ENCODE measurements around the gene VSTM4.

VSTM4 gene

DNA sequence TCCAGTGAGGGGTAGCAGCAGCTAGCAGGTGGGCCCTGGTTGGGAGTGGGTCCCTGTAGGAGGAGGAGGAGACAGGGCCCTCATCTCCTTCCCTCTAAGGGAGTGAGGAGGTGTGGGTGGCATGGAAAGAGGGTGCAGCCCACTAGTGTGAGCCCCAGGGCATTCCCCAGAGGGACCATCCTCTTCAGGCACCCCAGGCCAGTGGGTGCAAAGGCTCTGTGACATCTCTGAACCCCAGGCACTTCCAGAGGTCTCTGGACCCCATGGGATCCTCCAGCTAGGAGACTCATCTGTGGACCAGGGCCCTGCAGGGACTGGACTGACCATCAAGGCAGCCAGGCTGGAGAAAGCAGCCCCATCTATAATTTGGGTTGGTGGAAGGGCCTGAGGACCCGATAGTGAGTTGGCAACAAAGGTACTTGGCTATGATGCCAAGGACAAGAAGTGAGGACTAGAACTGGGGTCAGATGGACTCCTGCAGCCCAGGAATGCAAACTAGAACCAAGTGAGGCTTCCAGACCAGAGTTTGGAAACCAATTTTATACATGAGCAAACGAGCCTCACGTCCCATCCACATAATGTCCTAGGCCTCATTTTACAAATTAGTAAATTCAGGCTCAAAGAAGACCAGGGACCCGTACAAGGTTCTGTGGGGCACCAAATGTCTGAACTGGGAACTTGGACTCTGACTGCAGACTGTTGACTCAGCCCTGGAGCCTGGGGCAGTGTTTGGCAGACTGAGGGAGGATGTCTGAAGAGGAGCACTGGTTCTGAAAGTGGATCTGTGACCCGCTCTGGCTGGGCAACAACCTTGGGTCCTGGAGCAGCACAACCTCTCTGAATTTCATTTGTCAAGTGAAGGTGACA is 1.4 kb upstream of the VSTM4 start:
- no peak for TF ChIP-seq CTCF (IDR thresholded peaks at IDR 0.05; ENCODE audit: poor library complexity, severe bottlenecking)
- Histone ChIP-seq H3K36me3 (ENCODE audit: low read depth) (no peaks in the 10 kb centered on the region), H3K9me3 (ENCODE audit: severe bottlenecking) (no peaks in the 10 kb centered on the region), H3K4me1 (ENCODE audit: insufficient read depth, poor library complexity, severe bottlenecking) (no peaks in the 10 kb centered on the region), H3K27ac (ENCODE audit: poor library complexity, severe bottlenecking) (no peak overlapping the region), H3K4me3 (ENCODE audit: severe bottlenecking) (no peak overlapping the region), H3K27me3 (ENCODE audit: insufficient read depth, poor library complexity, severe bottlenecking) (peaks cover 31% of the 10 kb centered on the region)
- ATAC-seq (ENCODE audit: low read depth): no peak
- no peak for DNase-seq (ENCODE audit: low spot score)

GRCh38 chr10:49115796-49116508 is 630 bp upstream of the VSTM4 start:
- no peaks in the 10 kb centered on the region for H3K36me3 ChIP-seq (ENCODE audit: low read depth)
- no peaks in the 10 kb centered on the region for H3K9me3 ChIP-seq (ENCODE audit: severe bottlenecking)
- no peak overlapping the region for H3K4me3 ChIP-seq (ENCODE audit: severe bottlenecking)
- H3K4me1 ChIP-seq (ENCODE audit: insufficient read depth, poor library complexity, severe bottlenecking): no peaks in the 10 kb centered on the region
- DNase-seq (ENCODE audit: low spot score) (no peak), ATAC-seq (ENCODE audit: low read depth) (no peak)
- H3K27ac ChIP-seq (ENCODE audit: poor library complexity, severe bottlenecking): no peak overlapping the region
- TF ChIP-seq CTCF (IDR thresholded peaks at IDR 0.05; ENCODE audit: poor library complexity, severe bottlenecking): no peak
- H3K27me3 ChIP-seq (ENCODE audit: insufficient read depth, poor library complexity, severe bottlenecking): peaks cover 34% of the 10 kb centered on the region

DNA sequence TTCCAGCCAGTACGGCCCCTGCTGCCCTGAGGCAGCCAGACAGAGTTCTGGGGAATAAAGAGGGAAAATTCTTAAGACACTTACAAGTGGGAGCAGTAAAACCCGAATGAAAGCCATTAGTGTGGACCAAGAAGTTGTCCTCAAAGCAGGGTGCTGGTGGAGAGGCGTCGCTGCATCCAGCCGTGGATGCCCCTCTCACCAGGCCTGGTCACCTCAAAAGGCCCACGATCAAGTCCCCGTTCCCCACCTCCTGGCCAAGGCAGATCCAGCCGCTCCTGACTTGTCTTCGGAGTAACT is 656 bp downstream of the VSTM4 start:
- Histone ChIP-seq H3K4me1 (ENCODE audit: insufficient read depth, poor library complexity, severe bottlenecking) (no peaks in the 10 kb centered on the region), H3K27ac (ENCODE audit: poor library complexity, severe bottlenecking) (no peak overlapping the region), H3K27me3 (ENCODE audit: insufficient read depth, poor library complexity, severe bottlenecking) (peaks cover 34% of the 10 kb centered on the region), H3K36me3 (ENCODE audit: low read depth) (no peaks in the 10 kb centered on the region), H3K9me3 (ENCODE audit: severe bottlenecking) (no peaks in the 10 kb centered on the region), H3K4me3 (ENCODE audit: severe bottlenecking) (peak overlapping the region; percentile 15)
- TF ChIP-seq CTCF (IDR thresholded peaks at IDR 0.05; ENCODE audit: poor library complexity, severe bottlenecking): no peak
- no peak for DNase-seq (ENCODE audit: low spot score)
- no peak for ATAC-seq (ENCODE audit: low read depth)

DNA sequence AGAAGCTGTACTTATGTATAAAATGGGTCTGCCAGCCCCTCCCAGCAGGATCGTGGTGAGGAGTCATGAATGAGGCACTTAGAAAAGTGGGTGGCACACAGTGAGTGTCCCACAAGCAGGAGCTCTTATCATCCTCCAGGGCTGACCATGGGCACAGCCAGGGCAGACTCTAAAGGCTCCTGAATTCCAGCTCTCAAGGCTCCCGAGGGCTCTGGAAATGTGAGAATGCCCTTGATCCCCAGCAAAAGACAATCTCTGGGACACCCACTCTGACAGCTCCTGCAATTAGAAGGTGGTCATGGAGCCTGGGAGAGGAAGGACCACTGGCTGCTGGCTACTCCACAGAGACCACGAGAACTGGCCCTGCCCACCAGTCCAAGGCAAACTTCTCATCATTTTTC is 1.6 kb downstream of the VSTM4 start:
- peaks cover 28% of the 10 kb centered on the region for H3K27me3 ChIP-seq (ENCODE audit: insufficient read depth, poor library complexity, severe bottlenecking)
- no peak for ATAC-seq (ENCODE audit: low read depth)

More for the DNA sequence above, 1.6 kb downstream of the VSTM4 start:
- no peaks in the 10 kb centered on the region for H3K9me3 ChIP-seq (ENCODE audit: severe bottlenecking)
- no peak for DNase-seq (ENCODE audit: low spot score)
- TF ChIP-seq CTCF (IDR thresholded peaks at IDR 0.05; ENCODE audit: poor library complexity, severe bottlenecking): no peak
- H3K4me3 ChIP-seq (ENCODE audit: severe bottlenecking): no peak overlapping the region
- no peaks in the 10 kb centered on the region for H3K36me3 ChIP-seq (ENCODE audit: low read depth)
- no peak overlapping the region for H3K27ac ChIP-seq (ENCODE audit: poor library complexity, severe bottlenecking)
- no peaks in the 10 kb centered on the region for H3K4me1 ChIP-seq (ENCODE audit: insufficient read depth, poor library complexity, severe bottlenecking)
